GM08714 (cell line): Measurements from ENCODE around the gene LTBP2.

Experiments used
- H3K4me3 ChIP-seq: fragments of 200-500 bp; sonication (Bioruptor generic); 2 replicates; pipeline ENCODE4 v1.5.1; 2014; ENCODE audit warnings: mild to moderate bottlenecking, low read length, inconsistent platforms
- ZNF274 ChIP-seq: IDR thresholded peaks from 2 replicates; pipeline ENCODE4 v1.6.1; 2012; ENCODE audit warnings: mild to moderate bottlenecking, low read depth, low read length

The LTBP2 gene

DNA sequence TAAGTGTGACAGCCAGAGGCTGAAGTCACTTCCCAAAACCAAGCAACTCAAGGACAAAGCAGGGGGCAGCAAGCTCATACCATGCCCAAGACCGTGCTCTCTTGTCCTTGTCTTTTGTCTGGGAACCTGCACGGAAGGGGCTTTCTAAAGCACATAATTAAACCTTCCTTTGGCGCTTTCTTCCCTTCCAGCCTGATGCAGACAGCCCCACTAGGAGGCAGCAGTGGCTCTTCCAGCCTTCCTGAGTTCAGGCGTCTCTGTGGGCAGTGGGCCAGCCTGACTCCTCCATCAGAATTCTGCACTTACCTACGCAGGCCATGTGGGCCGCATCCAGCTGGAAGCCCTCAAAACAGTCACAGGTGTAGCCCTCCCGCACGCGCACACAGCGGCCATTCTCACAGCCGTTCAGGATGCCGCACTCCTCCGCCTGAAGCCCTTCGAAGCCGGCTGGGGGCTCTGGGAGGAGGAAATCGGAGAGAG lies 110.9 kb downstream of the LTBP2 start:
- TF ChIP-seq ZNF274, result no peak

DNA sequence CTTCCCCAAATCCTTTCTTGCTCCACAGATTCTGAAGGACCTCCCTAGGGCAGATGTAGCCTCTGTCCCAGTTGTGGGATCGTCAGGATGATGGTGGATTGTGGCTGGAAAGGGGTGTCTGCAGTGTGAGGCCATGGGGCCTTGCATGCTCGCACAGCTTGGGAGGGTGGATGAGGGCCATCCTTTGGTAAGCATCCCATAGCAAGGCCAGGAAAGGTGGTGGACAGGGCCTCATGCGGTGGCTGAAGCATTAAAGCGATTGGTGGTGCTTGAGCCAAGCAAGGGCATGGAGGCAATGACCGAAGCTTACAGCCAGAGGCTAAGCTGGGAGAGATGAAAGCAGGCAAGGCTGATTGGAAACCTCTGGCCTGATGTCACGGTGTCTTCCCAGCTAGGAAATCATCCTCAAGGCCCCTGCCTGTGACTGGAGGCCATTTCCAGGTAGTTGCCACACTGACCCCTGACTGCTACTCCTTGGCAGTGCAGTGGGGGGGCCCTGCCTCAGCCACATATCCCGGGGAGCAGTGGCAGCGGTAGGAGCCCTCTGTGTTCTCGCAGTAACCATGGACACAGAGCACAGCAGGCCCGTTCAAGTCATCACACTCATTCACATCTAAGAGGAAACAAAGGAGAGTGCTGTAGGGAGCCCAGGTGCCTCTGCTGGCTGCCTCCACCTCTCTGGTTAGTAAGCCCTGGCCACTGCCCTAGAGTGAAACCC lies 111.5 kb downstream of the LTBP2 start:
- H3K4me3 ChIP-seq, result no peak overlapping the region
- TF ChIP-seq ZNF274, result no peak

More for the DNA sequence above, 110.9 kb downstream of the LTBP2 start:
- no peak overlapping the region for H3K4me3 ChIP-seq

DNA sequence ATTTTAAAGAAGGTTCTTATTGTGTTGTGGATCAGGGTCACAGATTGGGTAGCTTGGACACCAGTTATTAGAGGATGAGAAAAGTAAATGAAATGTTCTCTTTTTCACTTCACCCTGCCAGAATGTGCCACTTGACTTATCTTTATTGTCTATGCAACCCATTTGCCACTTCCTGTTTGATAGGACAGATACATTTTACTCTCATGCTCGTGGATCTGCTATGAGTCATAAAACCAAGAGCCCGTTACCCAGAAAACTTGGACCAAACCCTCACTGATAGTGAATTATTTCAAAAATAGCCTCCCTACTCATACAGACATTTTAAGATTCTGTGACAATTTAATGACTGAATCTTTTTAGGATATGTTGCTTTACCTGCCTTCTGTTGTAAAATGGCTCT lies 116.7 kb downstream of the LTBP2 start:
- TF ChIP-seq ZNF274, result no peak
- no peak overlapping the region for H3K4me3 ChIP-seq

DNA sequence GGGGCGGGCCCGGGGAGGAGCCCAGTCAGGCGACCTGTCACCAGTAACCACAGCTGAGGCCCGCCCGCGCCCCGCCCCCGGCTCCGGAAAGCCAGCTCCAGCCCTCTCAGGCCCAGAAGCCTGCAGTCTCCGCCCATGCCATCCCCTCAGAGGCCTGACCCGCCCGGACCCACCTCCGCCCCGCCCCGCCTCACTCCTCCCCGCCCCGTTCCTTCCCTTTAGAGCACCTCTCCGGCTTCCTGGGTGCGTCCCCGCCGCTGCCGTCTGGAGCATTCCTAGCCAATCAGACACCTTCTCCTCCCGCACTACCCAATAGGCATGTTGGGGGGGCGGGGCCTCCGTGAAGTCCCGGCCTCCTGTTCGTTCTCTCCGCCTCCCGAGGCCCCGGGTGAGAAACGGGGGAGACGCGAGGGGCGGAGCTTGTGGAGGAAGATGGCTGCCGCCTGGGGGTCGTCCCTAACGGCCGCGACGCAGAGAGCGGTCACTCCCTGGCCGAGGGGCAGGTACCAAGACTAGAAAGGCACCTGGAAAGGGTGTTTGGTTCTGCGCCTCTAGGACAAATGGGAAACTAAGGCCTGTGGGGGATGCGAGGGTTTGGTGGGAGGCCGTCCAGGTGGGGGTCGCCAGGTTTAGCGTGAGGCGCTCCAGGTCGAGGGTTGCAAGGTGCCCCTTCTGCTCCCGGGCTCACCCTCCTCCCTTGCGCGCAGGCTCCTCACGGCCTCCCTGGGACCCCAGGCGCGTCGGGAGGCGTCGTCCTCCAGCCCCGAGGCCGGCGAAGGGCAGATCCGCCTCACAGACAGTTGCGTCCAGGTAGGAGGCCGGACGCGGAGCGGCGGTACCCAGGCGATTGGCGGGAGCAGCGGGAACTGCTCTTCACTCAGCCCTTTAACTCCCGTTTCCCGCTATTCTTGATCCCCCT lies 118.4 kb downstream of the LTBP2 start, which contains the start of gene ISCA2:
TSS of gene ISCA2 (plus strand) at position 423 of the 919 bp plus-strand sequence. CDS start at position 433, 10 bp downstream.
- H3K4me3 ChIP-seq, result peak within 1 kb of the TSS; percentile 86
- TF ChIP-seq ZNF274, result no peak

DNA sequence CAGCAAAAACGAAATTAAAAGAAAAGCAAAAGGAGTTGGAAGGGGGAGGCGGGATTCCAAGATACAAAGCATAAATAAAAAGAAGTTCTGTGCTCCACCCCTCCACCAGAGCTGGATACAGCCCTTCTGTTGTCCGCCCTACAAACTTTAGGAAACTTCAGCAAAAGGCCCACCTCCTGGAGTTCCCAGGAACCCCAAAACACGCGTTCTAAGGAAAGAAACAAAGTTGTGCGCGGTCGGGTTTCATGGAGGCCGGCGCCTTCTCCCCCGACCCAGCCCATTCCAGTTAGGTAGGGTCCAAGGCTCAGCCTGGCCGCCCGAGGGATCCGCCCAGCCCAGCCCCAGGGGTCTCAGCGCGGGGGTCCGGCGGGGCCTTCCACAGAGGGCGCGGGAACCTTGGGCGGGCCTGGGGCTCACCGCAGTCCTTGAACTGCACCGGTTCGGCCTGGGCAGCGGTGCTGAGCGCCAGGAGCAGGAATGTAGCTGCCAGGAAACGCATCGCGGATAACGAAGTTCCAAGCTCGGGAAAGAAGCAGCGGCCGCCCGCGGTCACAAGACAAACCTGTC lies 119.2 kb downstream of the LTBP2 start, which contains the start of gene NPC2:
TSS of gene NPC2 (minus strand) at position 530 of the 567 bp plus-strand sequence. CDS start at position 499, 31 bp downstream.
- TF ChIP-seq ZNF274, result no peak
- H3K4me3 ChIP-seq, result peak within 1 kb of the TSS; percentile 86

DNA sequence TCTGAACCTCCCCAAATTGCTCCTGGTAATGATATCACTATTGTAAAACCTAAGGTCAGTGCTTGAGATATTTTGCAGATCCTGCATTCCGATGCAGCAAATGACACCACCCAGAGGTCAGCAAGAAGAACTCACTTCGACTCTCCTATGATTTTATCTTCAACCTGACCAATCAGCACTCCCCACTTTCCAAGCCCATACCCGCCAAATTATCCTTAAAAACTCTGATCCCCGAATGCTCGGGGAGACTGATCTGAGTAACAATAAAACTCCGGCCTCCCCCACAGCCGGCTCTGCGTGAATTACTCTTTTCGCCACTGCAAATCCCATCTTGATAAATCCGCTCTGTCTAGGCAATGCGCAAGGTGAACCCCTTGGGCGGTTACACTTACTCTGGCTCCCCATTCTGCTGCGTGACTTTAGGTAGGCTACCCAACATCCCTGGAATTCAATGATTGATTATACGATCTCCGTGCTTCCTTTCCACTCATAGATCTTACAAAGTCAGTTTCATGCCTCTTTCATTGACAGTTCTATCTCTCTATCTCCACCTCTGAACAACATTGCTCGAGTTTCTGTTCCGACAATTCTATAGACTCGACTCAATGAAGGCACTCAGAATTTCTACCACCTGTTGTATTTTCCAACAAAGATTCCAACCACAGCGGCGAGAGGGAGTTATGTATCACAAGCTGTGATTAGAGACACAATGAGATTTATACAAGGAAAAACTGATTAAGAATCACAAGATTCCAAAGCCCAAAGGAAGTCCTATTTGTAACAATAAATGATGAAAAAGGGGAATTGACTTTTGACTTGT lies 119.9 kb downstream of the LTBP2 start:
- TF ChIP-seq ZNF274, result no peak
- H3K4me3 ChIP-seq, result peak overlapping the region; percentile 86

DNA sequence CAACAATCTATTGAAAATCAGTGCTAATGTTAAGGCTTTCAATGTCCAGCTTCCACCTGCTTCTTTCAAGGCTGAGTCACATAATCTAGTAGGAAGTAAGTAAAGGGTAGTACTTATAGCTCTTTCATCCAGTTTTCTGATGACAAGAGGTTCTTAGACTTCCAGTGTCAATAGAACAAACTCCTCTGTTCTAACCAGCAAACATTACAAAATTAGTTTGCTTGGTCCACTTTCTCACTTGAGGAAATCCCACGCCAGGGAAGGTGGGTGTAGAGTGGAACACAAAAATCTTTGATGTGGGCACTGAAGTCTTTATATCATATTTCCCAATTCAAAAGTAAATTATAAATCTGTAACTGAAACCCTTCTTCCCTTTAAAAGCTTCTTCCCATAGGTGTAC lies 121.6 kb downstream of the LTBP2 start:
- no peak for TF ChIP-seq ZNF274
- H3K4me3 ChIP-seq, result no peak overlapping the region

DNA sequence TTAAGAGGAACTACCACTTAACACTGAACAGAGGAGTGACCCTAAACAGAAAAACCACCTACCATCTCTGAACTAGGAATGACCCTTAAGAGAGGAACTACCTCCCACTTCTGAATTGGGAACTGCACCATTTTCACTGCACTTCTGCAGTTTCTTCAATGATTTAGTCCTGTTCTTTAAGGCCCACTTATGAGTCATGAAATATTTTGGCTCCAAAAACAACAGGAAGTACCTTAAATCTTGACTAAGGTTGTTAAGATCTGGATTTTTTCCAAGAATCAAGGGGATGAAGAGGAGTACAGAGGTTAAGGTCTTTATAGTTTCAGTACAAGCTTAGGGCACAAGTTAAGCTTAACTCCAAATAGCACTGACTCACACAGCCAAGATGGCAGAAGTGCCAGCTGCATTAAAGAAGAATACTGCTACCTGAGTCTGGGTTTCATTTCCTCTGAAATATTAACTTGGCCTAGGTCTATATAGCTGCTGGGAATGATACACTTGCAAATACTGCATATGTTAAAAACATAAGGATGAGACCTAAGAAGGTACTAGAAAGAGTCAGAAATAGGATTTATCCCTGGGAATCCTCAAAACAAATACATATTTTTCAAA lies 123.1 kb downstream of the LTBP2 start:
- no peak overlapping the region for H3K4me3 ChIP-seq
- TF ChIP-seq ZNF274, result no peak

DNA sequence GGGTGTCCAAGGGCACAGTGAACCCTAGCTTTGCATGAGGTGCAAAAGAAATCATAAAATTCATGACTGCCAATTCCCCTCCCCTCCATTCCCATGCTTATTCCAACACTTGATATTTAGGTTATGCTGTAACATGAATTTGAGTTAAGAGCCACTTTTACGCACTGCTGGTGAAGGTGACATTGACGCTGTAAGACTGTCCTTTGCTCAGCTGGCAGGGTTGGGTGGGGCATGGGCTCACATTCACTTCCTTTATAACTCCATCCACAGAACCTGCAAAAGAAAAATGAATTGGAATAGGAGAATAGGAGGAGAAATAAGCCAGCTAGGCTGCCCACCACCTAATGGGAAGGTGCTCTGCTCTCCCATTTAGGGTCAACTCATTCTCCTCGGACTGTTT lies 125.9 kb downstream of the LTBP2 start:
- no peak overlapping the region for H3K4me3 ChIP-seq
- TF ChIP-seq ZNF274, result no peak

DNA sequence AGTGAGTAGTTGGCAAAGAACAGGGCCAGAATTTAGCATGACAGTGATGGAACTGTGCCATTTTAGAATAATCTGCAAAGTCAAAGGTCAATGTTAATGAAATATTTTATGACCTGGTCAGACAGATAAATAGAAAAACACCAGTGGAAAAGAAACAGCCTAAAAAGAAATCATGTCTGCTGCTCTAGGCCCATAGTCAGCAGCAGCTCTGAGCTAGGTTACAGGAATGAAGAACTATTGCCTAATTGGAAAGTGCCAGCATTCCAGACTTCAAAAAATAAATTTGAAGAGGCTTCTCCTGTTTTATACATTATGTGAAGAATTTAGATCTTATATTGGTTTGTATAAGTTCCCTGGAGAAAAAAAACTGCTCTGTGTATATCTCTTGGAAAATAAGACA lies 128.7 kb downstream of the LTBP2 start:
- no peak overlapping the region for H3K4me3 ChIP-seq
- TF ChIP-seq ZNF274, result no peak

DNA sequence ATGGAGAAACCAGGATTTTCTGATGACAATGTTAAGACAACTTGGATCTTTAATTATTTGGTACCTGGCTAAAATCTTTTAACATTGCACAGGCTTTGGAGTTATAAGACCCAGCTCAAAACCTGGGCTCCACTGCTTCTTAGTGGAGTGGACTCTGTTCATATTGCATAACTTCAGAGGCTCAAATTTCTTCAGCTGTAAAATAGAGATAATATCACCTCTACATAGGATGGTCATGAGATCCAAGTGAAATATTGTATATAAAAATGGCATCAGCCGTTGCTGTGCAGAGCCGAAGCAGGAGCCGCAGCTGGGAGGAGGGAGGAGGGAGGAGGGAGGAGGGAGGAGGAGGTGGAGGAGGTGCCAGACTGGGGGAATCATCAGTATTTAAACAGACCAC lies 129.5 kb downstream of the LTBP2 start:
- TF ChIP-seq ZNF274, result no peak
- H3K4me3 ChIP-seq, result no peak overlapping the region

DNA sequence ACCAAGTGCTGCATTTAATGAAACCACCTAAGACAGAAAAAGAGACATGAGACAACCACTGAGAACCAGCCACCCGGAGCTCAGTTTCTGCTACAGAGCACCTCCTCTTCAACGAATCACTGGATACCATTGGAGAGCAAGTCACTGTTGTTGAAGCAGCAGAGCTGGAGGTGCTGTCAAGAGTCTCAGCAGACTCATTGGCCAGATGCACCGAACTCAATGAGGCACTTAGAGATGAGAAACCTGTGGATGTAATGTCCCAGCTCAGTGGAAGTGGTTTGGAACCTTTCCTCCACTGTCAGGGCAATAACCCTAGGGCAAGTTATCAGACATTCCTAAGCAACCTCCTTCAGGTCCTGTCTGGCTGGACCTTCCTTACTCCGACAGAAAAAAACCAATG lies 132.0 kb downstream of the LTBP2 start:
- no peak for TF ChIP-seq ZNF274
- H3K4me3 ChIP-seq, result no peak overlapping the region

DNA sequence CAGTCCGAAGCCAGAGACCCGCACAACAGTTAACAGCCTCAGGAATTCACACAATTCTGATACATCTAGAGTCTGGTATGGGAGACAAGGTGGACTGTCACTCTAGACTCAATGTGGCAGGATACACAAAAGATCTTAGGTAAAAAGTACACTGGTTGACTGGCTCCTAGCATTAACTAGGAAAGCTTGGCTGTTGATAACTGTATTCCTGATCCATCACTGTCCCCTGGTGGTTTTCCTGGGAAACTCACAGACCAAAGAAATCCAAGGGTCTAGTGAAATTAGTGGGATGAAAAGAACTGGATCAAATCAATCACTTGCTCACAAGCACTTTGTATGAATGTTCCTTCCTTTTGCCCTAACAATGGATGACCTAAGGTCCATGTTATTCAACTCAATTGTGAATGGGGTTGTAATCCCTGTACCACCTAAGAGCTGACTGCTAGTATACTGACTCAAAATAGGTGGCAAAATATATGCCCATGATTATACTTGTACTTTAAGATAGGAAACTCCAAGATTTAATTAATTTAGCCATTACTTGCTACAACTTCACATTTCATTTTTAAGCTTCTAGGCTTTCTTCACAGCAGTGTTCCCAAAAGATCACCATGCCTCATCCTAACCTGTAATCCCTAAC lies 132.9 kb downstream of the LTBP2 start:
- no peak overlapping the region for H3K4me3 ChIP-seq
- no peak for TF ChIP-seq ZNF274
